ENCODE data around the gene CDKAL1. TPM values are rescaled to one million over a fixed set of nuclear protein-coding genes. Genes with fewer than 3 reads are reported as not detected.

Gene CDKAL1
- total RNA-seq, 1 donor from 2014 or later: 24.8 TPM

GRCh38 chr6:20657274-20657800 is 123.1 kb downstream of the CDKAL1 start:
- Mint-ChIP-seq H3K27me3 (ENCODE audit: unreplicated experiment) (no peaks in the 10 kb centered on the region), H3K36me3 (ENCODE audit: unreplicated experiment) (no peaks in the 10 kb centered on the region), H3K4me1 (ENCODE audit: low read depth, unreplicated experiment) (peaks cover 16% of the 10 kb centered on the region), H3K9me3 (ENCODE audit: unreplicated experiment) (no peaks in the 10 kb centered on the region), H3K27ac (ENCODE audit: unreplicated experiment) (no peak overlapping the region), H3K4me3 (ENCODE audit: unreplicated experiment) (no peak overlapping the region)
- DNase-seq: no peak
- no peak for TF ChIP-seq CTCF (IDR thresholded peaks at IDR 0.05; ENCODE audit: partially characterized antibody, unreplicated experiment)

GRCh38 chr6:20658053-20658452 is 123.8 kb downstream of the CDKAL1 start:
- no peak for TF ChIP-seq CTCF (IDR thresholded peaks at IDR 0.05; ENCODE audit: partially characterized antibody, unreplicated experiment)
- Mint-ChIP-seq H3K27me3 (ENCODE audit: unreplicated experiment) (no peaks in the 10 kb centered on the region), H3K9me3 (ENCODE audit: unreplicated experiment) (no peaks in the 10 kb centered on the region), H3K4me1 (ENCODE audit: low read depth, unreplicated experiment) (peaks cover 19% of the 10 kb centered on the region), H3K36me3 (ENCODE audit: unreplicated experiment) (no peaks in the 10 kb centered on the region), H3K27ac (ENCODE audit: unreplicated experiment) (no peak overlapping the region), H3K4me3 (ENCODE audit: unreplicated experiment) (no peak overlapping the region)
- DNase-seq: no peak

GRCh38 chr6:20658516-20658915 is 124.3 kb downstream of the CDKAL1 start:
- no peak for DNase-seq
- Mint-ChIP-seq H3K4me1 (ENCODE audit: low read depth, unreplicated experiment) (peaks cover 19% of the 10 kb centered on the region), H3K36me3 (ENCODE audit: unreplicated experiment) (no peaks in the 10 kb centered on the region), H3K4me3 (ENCODE audit: unreplicated experiment) (no peak overlapping the region), H3K27me3 (ENCODE audit: unreplicated experiment) (no peaks in the 10 kb centered on the region), H3K9me3 (ENCODE audit: unreplicated experiment) (no peaks in the 10 kb centered on the region), H3K27ac (ENCODE audit: unreplicated experiment) (no peak overlapping the region)
- TF ChIP-seq CTCF (IDR thresholded peaks at IDR 0.05; ENCODE audit: partially characterized antibody, unreplicated experiment): no peak

- Mint-ChIP-seq H3K9me3 (ENCODE audit: unreplicated experiment) (no peaks in the 10 kb centered on the region), H3K27ac (ENCODE audit: unreplicated experiment) (no peak overlapping the region), H3K27me3 (ENCODE audit: unreplicated experiment) (no peaks in the 10 kb centered on the region), H3K4me3 (ENCODE audit: unreplicated experiment) (no peak overlapping the region), H3K4me1 (ENCODE audit: low read depth, unreplicated experiment) (peaks cover 21% of the 10 kb centered on the region), H3K36me3 (ENCODE audit: unreplicated experiment) (no peaks in the 10 kb centered on the region)
- no peak for DNase-seq
- TF ChIP-seq CTCF (IDR thresholded peaks at IDR 0.05; ENCODE audit: partially characterized antibody, unreplicated experiment): no peak
Measured at GRCh38 chr6:20660534-20660933, 126.3 kb downstream of the CDKAL1 start.

GRCh38 chr6:20661721-20662120 is 127.5 kb downstream of the CDKAL1 start:
- no peak overlapping the region for H3K4me3 Mint-ChIP-seq (ENCODE audit: unreplicated experiment)
- DNase-seq: no peak

More at GRCh38 chr6:20661721-20662120, 127.5 kb downstream of the CDKAL1 start:
- Mint-ChIP-seq H3K27me3 (ENCODE audit: unreplicated experiment) (no peaks in the 10 kb centered on the region), H3K9me3 (ENCODE audit: unreplicated experiment) (no peaks in the 10 kb centered on the region), H3K4me1 (ENCODE audit: low read depth, unreplicated experiment) (peaks cover 22% of the 10 kb centered on the region), H3K27ac (ENCODE audit: unreplicated experiment) (no peak overlapping the region), H3K36me3 (ENCODE audit: unreplicated experiment) (no peaks in the 10 kb centered on the region)
- no peak for TF ChIP-seq CTCF (IDR thresholded peaks at IDR 0.05; ENCODE audit: partially characterized antibody, unreplicated experiment)

Data from glutamatergic neuron (in vitro differentiated cells).